ENCODE data around the gene KYNU.

DNA sequence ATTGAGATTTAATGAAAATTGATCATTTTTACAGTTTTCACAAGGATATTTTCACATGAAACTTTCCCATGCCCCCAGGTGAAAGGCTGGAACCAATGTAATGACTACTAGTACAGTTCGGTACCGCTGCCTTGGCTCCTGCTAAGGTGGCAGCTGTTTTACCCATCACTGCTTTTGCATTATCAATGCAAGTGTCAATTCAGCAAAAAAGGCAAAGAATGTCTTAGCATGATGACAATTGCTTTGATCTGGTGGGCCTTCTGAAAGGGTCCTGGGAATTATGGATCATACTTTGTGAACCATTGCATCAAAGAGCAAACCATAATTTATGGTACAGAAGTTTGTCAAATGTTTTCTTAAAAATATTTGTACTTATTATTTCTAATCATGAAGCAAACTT, 107.2 kb downstream of the KYNU start:
- no peak for TF ChIP-seq CTCF (conservative IDR thresholded peaks at IDR 0.05)
- TF ChIP-seq EZH2 (IDR thresholded peaks at IDR 0.05; ENCODE audit: low read depth): no peak

All from PC-9 (cell line).